Ovary (tissue), 9 donors: ENCODE data around the gene KRT73. TPM values are rescaled to one million over a fixed set of nuclear protein-coding genes. Genes with fewer than 3 reads are reported as not detected.

Experiments
- DNase-seq, 5 donors: peaks; one replicate each; pipeline ENCODE4 v3.0.0-alpha.2; 2019 to 2020
- H3K27ac ChIP-seq, 2 donors: fragments of 200-600 bp; one replicate each; pipeline versions ENCODE4 v1.5.1 to v1.8.0; 2019 to 2022
- H3K27me3 ChIP-seq: fragments of 200-600 bp; one replicate; pipeline ENCODE4 v1.8.0; 2022
- H3K36me3 ChIP-seq: fragments of 200-600 bp; sonication (generic); one replicate; pipeline ENCODE4 v1.5.1; 2019
- H3K4me1 ChIP-seq: one replicate; pipeline ENCODE4 v1.8.1; 2013; ENCODE audit warnings: mild to moderate bottlenecking, moderate library complexity; ENCODE audit not compliant: insufficient read depth
- H3K4me3 ChIP-seq: fragments of 200-600 bp; sonication (generic); one replicate; pipeline ENCODE4 v1.5.1; 2017
- H3K9me3 ChIP-seq, 2 donors: fragments of 200-600 bp in 1 of 2; sonication (generic) in 1 of 2; one replicate each; pipeline versions ENCODE4 v1.5.1 to v1.8.1; 2013 to 2019; ENCODE audit warnings: mild to moderate bottlenecking in 1 of 2, moderate library complexity in 1 of 2
- CTCF ChIP-seq, 3 donors: fragments of 450-650 bp in 2 of 3; fragments of 200-600 bp in 1 of 3; IDR thresholded peaks; one replicate each; pipeline versions ENCODE4 v1.5.1 to v1.8.0; 2016 to 2022; ENCODE audit warnings: antibody characterized with exemption in 3 of 3, mild to moderate bottlenecking in 1 of 3
- EP300 ChIP-seq: sonication (generic); formaldehyde crosslinking; IDR thresholded peaks from one replicate; pipeline ENCODE4 v1.6.1; 2017; ENCODE audit warnings: antibody characterized with exemption
- POLR2A ChIP-seq: fragments of 450-650 bp; IDR thresholded peaks from one replicate; pipeline ENCODE4 v1.6.1; 2017; ENCODE audit warnings: antibody characterized with exemption, mild to moderate bottlenecking, moderate library complexity
- WGBS, 3 donors: extraction: QIAGEN DNeasy Blood & Tissue Kit in 1 of 3; methylation state at CpG; one replicate each; pipeline versions ENCODE4 v1.1.5 to v1.1.7; 2013 to 2017; 5-methylcytosine and 5-hydroxymethylcytosine counted together
- intact Hi-C, 4 donors: fragments of 100-400 bp; cut with DNase I; formaldehyde crosslinking; loops; one replicate each; pipeline versions ENCODE4 v1.11.0 to v1.15.1; 2022 to 2023
- polyA plus RNA-seq, 2 donors: library from polyadenylated mRNA; stranded (reverse); fragments of 200-250 nt in 1 of 2; fragments of 350-450 nt in 1 of 2; fragmentation: Illumina TruSeq in 1 of 2; extraction: RNeasy Lipid Tissue Mini Kit (QIAGEN cat#74804) in 1 of 2; gene quantifications; one replicate each; pipeline ENCODE4 v1.2.3, GENCODE V29; 2013 to 2014
- total RNA-seq, 7 donors: library from RNA; depleted of rRNA in 2 of 7; stranded (reverse); fragments of >200 nt in 2 of 7; fragmentation: NEBNext Ultra II Directional in 3 of 7; extraction: Animal tissue kit (Norgen Biotek cat#: 25700) in 3 of 7; gene quantifications; one replicate each; pipeline versions ENCODE4 v1.1.0 to v1.2.4, GENCODE V29; 2016 to 2023
- donor health status: DM: no; HTN: no; CAD: no; lungs with moderate emphysema.
- donor health status: DM: no; HTN: no; CAD: no.
- donor health status: Bipolar disorder and iron deficiency.
- donor health status: DM: yes; HTN: yes; CAD: no.
- donor health status: DM: no; HTN: no; CAD: no.
- donor health status: DM: yes; HTN: yes; CAD: no.

KRT73 gene
- total and polyA plus RNA-seq, 9 donors, result not detected

DNA sequence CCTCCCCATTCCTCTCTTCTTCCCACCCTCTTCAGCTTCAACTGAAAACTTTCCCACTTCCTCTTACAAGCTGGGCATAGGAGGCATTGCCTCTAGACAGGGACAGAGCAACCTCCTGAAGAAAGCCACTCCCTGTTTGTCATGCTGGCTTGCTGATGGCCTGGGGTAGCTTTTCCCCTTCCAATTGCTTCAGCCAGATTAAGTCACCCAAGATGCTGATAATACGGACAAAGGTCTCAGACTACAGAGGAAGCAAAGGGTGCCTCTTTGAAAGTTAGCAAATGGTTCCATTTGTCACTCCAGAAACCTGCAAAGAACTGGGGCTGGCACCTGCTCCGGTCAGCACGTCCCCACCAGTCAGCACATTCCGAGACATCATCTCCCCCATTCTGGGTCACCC, 27.6 kb upstream of the KRT73 start:
- DNase-seq, result no peak

GRCh38 chr12:52645120-52645761, 26.9 kb upstream of the KRT73 start:
- Histone ChIP-seq H3K27ac (no peak overlapping the region), H3K4me1 (no peaks in the 10 kb centered on the region), H3K36me3 (no peaks in the 10 kb centered on the region), H3K27me3 (no peaks in the 10 kb centered on the region), H3K9me3 (no peaks in the 10 kb centered on the region), H3K4me3 (no peak overlapping the region)
- intact Hi-C loops, result no loop called here
- TF ChIP-seq POLR2A (no peak), CTCF (IDR thresholded peaks at IDR 0.05) (no peak), EP300 (no peak)
- WGBS, 3 donors, result 50 to 64% (median 51%) methylated on average over 7 of the region's 7 CpGs
- no peak for DNase-seq

More for the DNA sequence above, 27.6 kb upstream of the KRT73 start:
- no peak overlapping the region for H3K4me3 ChIP-seq
- no peak overlapping the region for H3K27ac ChIP-seq
- H3K36me3 ChIP-seq, result no peaks in the 10 kb centered on the region
- H3K9me3 ChIP-seq, result no peaks in the 10 kb centered on the region
- intact Hi-C loops, result no loop called here
- H3K4me1 ChIP-seq, result no peaks in the 10 kb centered on the region
- no peak for TF ChIP-seq CTCF (IDR thresholded peaks at IDR 0.05)
- no peak for TF ChIP-seq EP300
- no peak for TF ChIP-seq POLR2A
- no peaks in the 10 kb centered on the region for H3K27me3 ChIP-seq
- 41 to 67% (median 53%) methylated on average over 4 of the region's 4 CpGs for WGBS, 3 donors

GRCh38 chr12:52644078-52644415, 25.7 kb upstream of the KRT73 start:
- WGBS, 3 donors, result 80 to 88% (median 86%) methylated on average over 6 of the region's 6 CpGs
- Histone ChIP-seq H3K9me3 (no peaks in the 10 kb centered on the region), H3K36me3 (no peaks in the 10 kb centered on the region), H3K4me3 (no peak overlapping the region), H3K27ac (no peak overlapping the region), H3K4me1 (no peaks in the 10 kb centered on the region), H3K27me3 (no peaks in the 10 kb centered on the region)
- intact Hi-C loops, result no loop called here
- no peak for TF ChIP-seq EP300
- TF ChIP-seq POLR2A, result no peak
- no peak for TF ChIP-seq CTCF (IDR thresholded peaks at IDR 0.05)
- DNase-seq, result no peak

DNA sequence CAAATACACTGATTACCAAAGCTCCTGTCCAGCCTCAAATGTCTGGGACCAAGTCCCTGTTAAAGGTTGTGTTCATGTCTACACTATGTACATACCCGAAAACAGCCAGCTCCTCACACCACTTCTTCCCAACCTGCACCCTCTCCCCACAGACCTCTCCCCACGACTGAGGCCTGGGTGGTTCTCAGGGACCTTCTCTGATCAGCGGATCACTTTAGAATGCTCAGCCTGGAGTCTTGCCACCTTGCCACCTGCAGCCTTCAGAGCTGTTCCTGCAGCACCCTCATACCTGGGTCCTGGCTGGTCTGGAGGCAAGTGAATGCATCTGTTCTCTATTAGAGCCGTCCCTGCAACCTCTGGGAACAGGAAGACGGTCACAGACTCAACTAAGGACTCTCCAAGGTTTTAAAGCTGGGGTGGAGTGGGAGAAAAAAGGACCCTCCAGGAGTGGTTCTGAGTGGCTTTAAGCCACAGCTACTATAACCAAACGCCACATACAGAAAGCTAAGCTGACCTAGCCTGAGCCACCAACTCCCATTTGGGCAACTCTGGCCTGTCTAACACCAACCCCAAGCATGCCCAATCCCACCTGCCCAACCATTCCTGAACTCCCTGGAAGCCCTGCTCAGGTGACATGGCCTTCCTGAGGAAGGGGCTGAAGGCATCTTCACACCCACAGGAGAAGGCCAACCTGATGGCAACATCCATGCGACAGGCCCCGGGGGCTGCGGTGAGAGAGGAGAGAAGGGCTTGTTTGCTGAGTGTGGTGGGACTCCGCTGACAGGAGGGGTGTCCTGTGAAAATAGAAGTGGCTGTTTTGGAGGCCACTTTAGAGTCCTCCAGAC, 25.1 kb upstream of the KRT73 start:
- no peaks in the 10 kb centered on the region for H3K36me3 ChIP-seq
- H3K4me1 ChIP-seq, result no peaks in the 10 kb centered on the region
- no peaks in the 10 kb centered on the region for H3K9me3 ChIP-seq
- no peak overlapping the region for H3K4me3 ChIP-seq
- intact Hi-C loops, result no loop called here
- DNase-seq, result no peak
- no peak overlapping the region for H3K27ac ChIP-seq
- TF ChIP-seq POLR2A (no peak), CTCF (IDR thresholded peaks at IDR 0.05) (no peak), EP300 (no peak)
- WGBS, 3 donors, result 71 to 92% (median 80%) methylated on average over 10 of the region's 10 CpGs
- H3K27me3 ChIP-seq, result no peaks in the 10 kb centered on the region
